Hepatocyte (in vitro differentiated cells): ENCODE measurements around the gene MAGI3. TPM values are rescaled to one million over a fixed set of nuclear protein-coding genes. Genes with fewer than 3 reads are reported as not detected.
"Not testable (repeated sequence)": the region's sequence is repeated elsewhere in the genome, so short reads cannot be mapped to it uniquely, and the experiment has no call there.

ENCODE experiments used
- DNase-seq: peaks from one replicate; pipeline ENCODE4 v3.0.0-alpha.2; 2016; ENCODE audit warnings: low spot score
- H2AFZ ChIP-seq: fragments of 200-600 bp; sonication (generic); 2 replicates; pipeline ENCODE4 v1.6.0; 2016; ENCODE audit warnings: antibody characterized with exemption, mild to moderate bottlenecking
- H3K27ac ChIP-seq: fragments of 200-600 bp; sonication (generic); 2 replicates; pipeline ENCODE4 v1.5.1; 2016; ENCODE audit warnings: mild to moderate bottlenecking
- H3K27me3 ChIP-seq: fragments of 200-600 bp; sonication (generic); 2 replicates; pipeline ENCODE4 v1.6.1; 2016
- H3K36me3 ChIP-seq: fragments of 200-600 bp; sonication (generic); replicated peaks from 2 replicates; pipeline ENCODE4 v1.5.1; 2016; ENCODE audit warnings: low read depth; ENCODE audit not compliant: insufficient read depth
- H3K4me1 ChIP-seq: fragments of 200-600 bp; sonication (generic); 2 replicates; pipeline ENCODE4 v1.5.1; 2016; ENCODE audit warnings: mild to moderate bottlenecking, moderate library complexity; ENCODE audit not compliant: insufficient read depth
- H3K4me2 ChIP-seq: fragments of 200-600 bp; sonication (generic); 2 replicates; pipeline ENCODE4 v1.6.0; 2016
- H3K4me3 ChIP-seq: fragments of 200-600 bp; sonication (generic); 2 replicates; pipeline ENCODE4 v1.5.1; 2016; ENCODE audit warnings: mild to moderate bottlenecking
- H3K79me2 ChIP-seq: fragments of 200-600 bp; sonication (generic); 2 replicates; pipeline ENCODE4 v1.6.0; 2017; ENCODE audit warnings: mild to moderate bottlenecking
- H3K9me2 ChIP-seq: fragments of 200-600 bp; sonication (generic); replicated peaks from 2 replicates; pipeline ENCODE4 v1.6.0; 2017; ENCODE audit warnings: mild to moderate bottlenecking; ENCODE audit not compliant: insufficient read depth
- H3K9me3 ChIP-seq: fragments of 200-600 bp; sonication (generic); 2 replicates; pipeline ENCODE4 v1.5.1; 2016; ENCODE audit warnings: low read depth, mild to moderate bottlenecking
- H4K20me1 ChIP-seq: fragments of 200-600 bp; sonication (generic); 2 replicates; pipeline ENCODE4 v1.6.0; 2016; ENCODE audit warnings: mild to moderate bottlenecking; ENCODE audit not compliant: insufficient read depth, poor library complexity, severe bottlenecking
- EZH2 ChIP-seq: fragments of 200-600 bp; sonication (generic); IDR thresholded peaks from 2 replicates; pipeline ENCODE4 v1.6.1; 2016; ENCODE audit warnings: antibody characterized with exemption, mild to moderate bottlenecking, borderline replicate concordance
- EZH2phosphoT487 ChIP-seq: fragments of 200-600 bp; sonication (generic); IDR thresholded peaks from one replicate; pipeline ENCODE4 v1.6.1; 2018; ENCODE audit warnings: antibody characterized with exemption, mild to moderate bottlenecking, low read depth, moderate library complexity; ENCODE audit not compliant: unreplicated experiment, severe bottlenecking
- WGBS: methylation state at CpG from one replicate; pipeline ENCODE4 v1.1.6; 2016; ENCODE audit warnings: low lambda C conversion rate; ENCODE audit errors: missing lambda C conversion rate; 5-methylcytosine and 5-hydroxymethylcytosine counted together
- polyA plus RNA-seq: library from polyadenylated mRNA; unstranded; fragments of >200 nt; fragmentation: Nextera tagmentation; extraction: Ambion mirVana; gene quantifications from 2 replicates; pipeline ENCODE4 v1.2.1, GENCODE V29; 2016
- total RNA-seq: library from RNA; depleted of rRNA; stranded (reverse); fragments of >200 nt; gene quantifications from 2 replicates; pipeline ENCODE4 v1.2.3, GENCODE V29; 2014
- TF ChIP-seq, protein P1 (sequence below): fragments of 200-600 bp; sonication (generic); IDR thresholded peaks from 2 replicates; pipeline ENCODE4 v1.5.1; 2016; ENCODE audit warnings: antibody characterized with exemption, mild to moderate bottlenecking; ENCODE audit not compliant: poor library complexity

The MAGI3 gene
- total and polyA plus RNA-seq, 2 experiments from 2014 or later: 15.9 to 22.4 TPM

DNA sequence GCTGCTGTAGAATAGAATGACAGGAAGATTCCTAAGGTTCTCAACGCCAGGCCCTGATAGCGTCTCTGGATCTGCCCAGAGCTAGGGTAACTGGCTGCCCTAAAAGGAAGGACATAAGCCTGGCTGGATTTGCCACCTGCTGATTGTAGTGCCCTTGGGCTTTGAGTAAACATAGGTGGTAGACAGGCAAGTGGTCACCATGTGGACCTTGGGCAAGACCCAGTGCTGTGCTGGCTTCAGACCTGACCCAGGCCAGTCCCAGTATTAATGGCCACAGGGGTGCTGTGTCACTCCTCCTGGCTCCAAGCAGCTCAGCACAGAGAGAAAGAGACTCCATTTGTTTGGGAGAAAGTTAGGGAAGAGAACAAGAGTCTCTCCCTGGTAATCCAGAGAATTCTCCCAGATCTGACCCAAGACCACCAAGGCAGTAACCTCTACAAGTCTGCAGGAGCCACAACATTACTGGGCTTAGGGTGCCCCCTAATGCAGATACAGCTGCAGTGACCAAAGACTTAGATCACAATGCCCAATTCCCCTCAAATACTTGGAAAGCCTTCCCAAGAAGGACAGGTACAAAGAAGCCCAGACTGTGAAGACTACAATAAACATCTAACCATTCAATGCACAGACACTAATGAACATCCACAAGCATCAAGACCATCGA is 324.4 kb downstream of the MAGI3 start:
- WGBS: 95% methylated on average over 3 of the region's 3 CpGs
- Histone ChIP-seq H4K20me1 (no peaks in the 10 kb centered on the region), H3K4me2 (no peak overlapping the region), H2AFZ (no peak overlapping the region), H3K36me3 (no peaks in the 10 kb centered on the region), H3K27ac (no peak overlapping the region), H3K9me2 (no peaks in the 10 kb centered on the region), H3K27me3 (no peaks in the 10 kb centered on the region), H3K79me2 (no peaks in the 10 kb centered on the region), H3K4me3 (no peak overlapping the region), H3K4me1 (no peaks in the 10 kb centered on the region), H3K9me3 (no peaks in the 10 kb centered on the region)
- no peak for DNase-seq
- TF ChIP-seq EZH2phosphoT487: no peak
- TF ChIP-seq EZH2: no peak
- TF ChIP-seq, protein P1, sequence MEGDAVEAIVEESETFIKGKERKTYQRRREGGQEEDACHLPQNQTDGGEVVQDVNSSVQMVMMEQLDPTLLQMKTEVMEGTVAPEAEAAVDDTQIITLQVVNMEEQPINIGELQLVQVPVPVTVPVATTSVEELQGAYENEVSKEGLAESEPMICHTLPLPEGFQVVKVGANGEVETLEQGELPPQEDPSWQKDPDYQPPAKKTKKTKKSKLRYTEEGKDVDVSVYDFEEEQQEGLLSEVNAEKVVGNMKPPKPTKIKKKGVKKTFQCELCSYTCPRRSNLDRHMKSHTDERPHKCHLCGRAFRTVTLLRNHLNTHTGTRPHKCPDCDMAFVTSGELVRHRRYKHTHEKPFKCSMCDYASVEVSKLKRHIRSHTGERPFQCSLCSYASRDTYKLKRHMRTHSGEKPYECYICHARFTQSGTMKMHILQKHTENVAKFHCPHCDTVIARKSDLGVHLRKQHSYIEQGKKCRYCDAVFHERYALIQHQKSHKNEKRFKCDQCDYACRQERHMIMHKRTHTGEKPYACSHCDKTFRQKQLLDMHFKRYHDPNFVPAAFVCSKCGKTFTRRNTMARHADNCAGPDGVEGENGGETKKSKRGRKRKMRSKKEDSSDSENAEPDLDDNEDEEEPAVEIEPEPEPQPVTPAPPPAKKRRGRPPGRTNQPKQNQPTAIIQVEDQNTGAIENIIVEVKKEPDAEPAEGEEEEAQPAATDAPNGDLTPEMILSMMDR: no peak

DNA sequence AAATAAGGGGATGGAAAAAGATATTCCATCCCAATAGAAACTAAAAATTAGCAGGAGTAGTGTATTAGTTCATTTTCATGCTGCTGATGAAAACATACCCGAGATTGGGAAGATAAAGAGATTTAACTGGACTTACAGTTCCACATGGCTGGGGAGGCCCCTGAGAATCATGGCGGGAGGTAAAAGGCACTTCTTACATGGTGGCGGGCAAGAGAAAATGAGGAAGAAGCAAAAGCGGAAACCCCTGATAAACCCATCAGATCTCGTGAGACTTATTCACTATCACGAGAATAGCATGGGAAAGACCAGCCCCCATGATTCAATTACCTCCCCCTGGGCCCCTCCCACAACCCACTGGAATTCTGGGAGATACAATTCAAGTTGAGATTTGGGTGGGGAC is 327.2 kb downstream of the MAGI3 start:
- H3K4me2 ChIP-seq, H3K27ac ChIP-seq, DNase-seq, H3K4me1 ChIP-seq, H3K9me2 ChIP-seq, H3K9me3 ChIP-seq, H2AFZ ChIP-seq, H3K79me2 ChIP-seq, H3K36me3 ChIP-seq, H4K20me1 ChIP-seq, H3K27me3 ChIP-seq, H3K4me3 ChIP-seq: not testable (repeated sequence)
- WGBS: 94% methylated on average over 6 of the region's 6 CpGs

DNA sequence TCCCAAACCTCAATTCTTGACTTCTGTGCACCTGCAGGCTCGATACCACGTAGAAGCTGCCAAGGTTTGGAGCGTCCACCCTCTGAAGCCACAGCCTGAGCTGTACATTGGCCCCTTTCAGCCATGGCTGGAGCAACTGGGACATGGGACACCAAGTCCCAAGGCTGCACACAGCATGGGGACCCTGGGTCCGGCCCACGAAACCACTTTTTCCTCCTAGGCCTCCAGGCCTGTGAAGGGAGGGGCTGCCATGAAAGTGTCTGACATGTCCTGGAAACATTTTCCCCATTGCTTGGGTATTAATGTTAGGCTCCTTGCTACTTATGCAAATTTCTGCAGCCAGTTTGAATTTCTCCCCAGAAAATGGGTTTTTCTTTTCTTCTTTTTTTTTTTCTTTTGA is 328.3 kb downstream of the MAGI3 start:
- H3K4me3 ChIP-seq, H3K9me3 ChIP-seq, H2AFZ ChIP-seq, H3K4me2 ChIP-seq, H3K27ac ChIP-seq, H3K4me1 ChIP-seq, H3K27me3 ChIP-seq, H3K9me2 ChIP-seq, H4K20me1 ChIP-seq, H3K36me3 ChIP-seq, H3K79me2 ChIP-seq, DNase-seq: not testable (repeated sequence)
- 96% methylated on average over 5 of the region's 5 CpGs for WGBS

DNA sequence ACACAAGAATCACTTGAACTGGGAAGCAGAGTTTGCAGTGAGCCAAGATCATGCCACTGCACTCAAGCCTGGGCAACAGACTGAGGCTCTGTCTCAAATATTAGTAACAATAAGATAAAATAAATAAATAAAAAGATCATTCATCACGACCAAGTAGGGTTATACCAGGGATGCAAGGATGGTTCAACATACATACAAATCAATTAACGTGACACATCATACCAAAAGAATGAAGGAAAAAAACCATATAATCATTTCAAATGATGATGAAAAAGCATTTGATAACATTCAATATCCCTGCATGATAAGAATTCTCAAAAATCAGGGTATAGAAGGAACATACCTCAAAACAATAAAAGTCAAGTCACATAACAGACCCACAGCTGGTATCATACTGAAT is 330.7 kb downstream of the MAGI3 start:
- Histone ChIP-seq H3K4me1 (no peaks in the 10 kb centered on the region), H3K27ac (no peak overlapping the region), H4K20me1 (no peaks in the 10 kb centered on the region), H3K9me3 (peaks cover 4% of the 10 kb centered on the region), H3K9me2 (no peaks in the 10 kb centered on the region), H3K36me3 (peaks cover 3% of the 10 kb centered on the region), H3K4me2 (no peak overlapping the region), H2AFZ (no peak overlapping the region), H3K79me2 (no peaks in the 10 kb centered on the region), H3K4me3 (no peak overlapping the region), H3K27me3 (no peaks in the 10 kb centered on the region)
- WGBS: 95% methylated on average over 2 of the region's 2 CpGs
- TF ChIP-seq EZH2 (no peak), EZH2phosphoT487 (no peak)
- TF ChIP-seq, protein P1: no peak
- no peak for DNase-seq
